Psoas muscle (tissue), 8 donors: Measurements from ENCODE around the gene EBF3. TPM values are rescaled to one million over a fixed set of nuclear protein-coding genes. Genes with fewer than 3 reads are reported as not detected.

Experiments
- ATAC-seq, 4 donors: fragments of 200-7000 bp; cut with Tn5 transposase; one replicate each; pipeline ENCODE4 v1.9.1; 2020; ENCODE audit warnings: moderate library complexity in 3 of 4, mild to moderate bottlenecking in 2 of 4
- DNase-seq, 2 donors: peaks; one replicate each; pipeline ENCODE4 v3.0.0-alpha.2; 2020
- H3K27ac ChIP-seq: fragments of 200-600 bp; one replicate; pipeline ENCODE4 v1.8.0; 2022
- H3K27me3 ChIP-seq, 3 donors: fragments of 200-600 bp in 1 of 3; one replicate each; pipeline versions ENCODE4 v1.6.1 to v1.8.0; 2013 to 2022; ENCODE audit warnings: low read length in 2 of 3, mild to moderate bottlenecking in 2 of 3, moderate library complexity in 1 of 3; ENCODE audit not compliant: insufficient read depth in 3 of 3
- H3K36me3 ChIP-seq, 2 donors: fragments of 200-600 bp in 1 of 2; one replicate each; pipeline versions ENCODE4 v1.6.1 to v1.8.0; 2013 to 2022; ENCODE audit warnings: low read depth in 1 of 2, mild to moderate bottlenecking in 1 of 2, moderate library complexity in 1 of 2; ENCODE audit not compliant: insufficient read depth in 1 of 2
- H3K4me1 ChIP-seq: fragments of 200-600 bp; one replicate; pipeline ENCODE4 v1.8.0; 2022
- H3K4me3 ChIP-seq: fragments of 200-600 bp; one replicate; pipeline ENCODE4 v1.8.0; 2022; ENCODE audit warnings: mild to moderate bottlenecking
- H3K9me3 ChIP-seq: fragments of 200-600 bp; one replicate; pipeline ENCODE4 v1.8.0; 2022
- WGBS, 3 donors: extraction: QIAGEN DNeasy Blood & Tissue Kit; methylation state at CpG; one replicate each; pipeline versions ENCODE4 v1.1.6 to v1.1.7; 2013; 5-methylcytosine and 5-hydroxymethylcytosine counted together
- intact Hi-C, 2 donors: fragments of 100-400 bp; cut with DNase I; formaldehyde crosslinking; loops; one replicate each; pipeline versions ENCODE4 v1.11.0 to v1.14.2; 2022
- polyA plus RNA-seq, 3 donors: library from polyadenylated mRNA; stranded (reverse); fragments of 200-250 nt; gene quantifications; one replicate each; pipeline ENCODE4 v1.2.3, GENCODE V29; 2013
- total RNA-seq, 4 donors: library from RNA; stranded (reverse); fragmentation: NEBNext Ultra II Directional in 2 of 4; extraction: Animal tissue kit (Norgen Biotek cat#: 25700) in 2 of 4; gene quantifications; one replicate each; pipeline versions ENCODE4 v1.2.1 to v1.2.4, GENCODE V29; 2021 to 2023
- TF ChIP-seq, protein P1 (sequence below): fragments of 200-600 bp; IDR thresholded peaks from one replicate; pipeline ENCODE4 v1.8.0; 2022; ENCODE audit warnings: antibody characterized with exemption
- donor health status: healthy with polysubstance abuse.
- donor health status: DM: no; HTN: no; CAD: no; lungs with moderate emphysema.
- donor health status: Bipolar disorder and iron deficiency.
- donor health status: healthy.
- donor health status: DM: yes; HTN: yes; CAD: no.
- donor health status: DM: no; HTN: no; CAD: no.
- donor health status: DM: no; HTN: no; CAD: no.
- donor health status: DM: yes; HTN: yes; CAD: no.

Gene EBF3
- total and polyA plus RNA-seq, 7 donors = 3.2 to 10.1 (median 5.2) TPM

DNA sequence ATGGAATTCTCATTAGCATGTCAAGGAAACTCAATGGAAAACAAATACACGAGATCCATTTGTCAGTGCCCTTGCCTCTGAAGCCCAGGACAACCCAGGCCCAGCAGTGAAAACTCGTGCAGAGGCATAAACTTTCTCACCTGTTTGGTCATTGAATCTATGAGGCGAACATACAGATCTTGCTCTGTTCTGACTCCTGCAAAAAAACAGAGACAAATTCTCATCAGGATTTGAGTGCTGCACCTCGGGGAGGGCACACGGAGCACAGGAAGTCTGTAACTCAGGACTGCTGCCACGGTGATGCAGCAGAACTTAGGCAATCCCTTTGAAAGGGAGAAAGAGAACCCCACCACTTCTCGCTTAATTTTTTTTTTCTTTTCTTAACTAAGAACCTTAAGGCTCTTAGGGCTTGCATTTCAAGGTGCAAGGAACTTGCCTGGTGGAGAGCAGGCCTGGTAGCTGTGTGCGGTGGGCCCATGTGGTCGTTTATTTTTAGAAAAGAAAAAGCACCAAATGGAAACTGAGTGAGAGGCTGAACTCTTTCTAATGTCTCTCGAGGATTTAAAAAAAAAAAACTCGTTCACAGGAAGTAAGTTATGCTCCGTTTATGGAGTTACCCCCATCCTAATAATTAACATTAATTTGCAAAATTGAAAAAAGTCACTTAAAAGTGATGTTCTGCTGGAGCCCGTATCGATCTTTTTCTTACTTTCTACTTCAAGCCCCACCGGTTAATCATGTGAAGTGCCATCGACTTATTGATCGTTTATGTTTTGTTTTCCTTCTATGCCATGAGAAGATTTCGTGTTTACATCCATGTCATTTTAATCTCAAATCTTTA is 1.8 kb downstream of the EBF3 start:
- peak in 2 of 4 donors; percentile 18 to 29 for ATAC-seq
- intact Hi-C loops = no loop called here
- TF ChIP-seq, protein P1, sequence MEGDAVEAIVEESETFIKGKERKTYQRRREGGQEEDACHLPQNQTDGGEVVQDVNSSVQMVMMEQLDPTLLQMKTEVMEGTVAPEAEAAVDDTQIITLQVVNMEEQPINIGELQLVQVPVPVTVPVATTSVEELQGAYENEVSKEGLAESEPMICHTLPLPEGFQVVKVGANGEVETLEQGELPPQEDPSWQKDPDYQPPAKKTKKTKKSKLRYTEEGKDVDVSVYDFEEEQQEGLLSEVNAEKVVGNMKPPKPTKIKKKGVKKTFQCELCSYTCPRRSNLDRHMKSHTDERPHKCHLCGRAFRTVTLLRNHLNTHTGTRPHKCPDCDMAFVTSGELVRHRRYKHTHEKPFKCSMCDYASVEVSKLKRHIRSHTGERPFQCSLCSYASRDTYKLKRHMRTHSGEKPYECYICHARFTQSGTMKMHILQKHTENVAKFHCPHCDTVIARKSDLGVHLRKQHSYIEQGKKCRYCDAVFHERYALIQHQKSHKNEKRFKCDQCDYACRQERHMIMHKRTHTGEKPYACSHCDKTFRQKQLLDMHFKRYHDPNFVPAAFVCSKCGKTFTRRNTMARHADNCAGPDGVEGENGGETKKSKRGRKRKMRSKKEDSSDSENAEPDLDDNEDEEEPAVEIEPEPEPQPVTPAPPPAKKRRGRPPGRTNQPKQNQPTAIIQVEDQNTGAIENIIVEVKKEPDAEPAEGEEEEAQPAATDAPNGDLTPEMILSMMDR = no peak
- DNase-seq = peak; percentile 44 to 66
- no peaks in the 10 kb centered on the region for H3K9me3 ChIP-seq
- H3K4me3 ChIP-seq = peak overlapping the region; percentile 83
- peaks cover 0 to 4% of the 10 kb centered on the region in 2 donors for H3K36me3 ChIP-seq
- peaks cover 12% of the 10 kb centered on the region for H3K4me1 ChIP-seq
- peaks cover 0 to 60% (median 4%) of the 10 kb centered on the region in 3 donors for H3K27me3 ChIP-seq
- 2 to 17% (median 8%) methylated on average over 18 of the region's 18 CpGs for WGBS, 3 donors
- H3K27ac ChIP-seq = peak overlapping the region; percentile 94

DNA sequence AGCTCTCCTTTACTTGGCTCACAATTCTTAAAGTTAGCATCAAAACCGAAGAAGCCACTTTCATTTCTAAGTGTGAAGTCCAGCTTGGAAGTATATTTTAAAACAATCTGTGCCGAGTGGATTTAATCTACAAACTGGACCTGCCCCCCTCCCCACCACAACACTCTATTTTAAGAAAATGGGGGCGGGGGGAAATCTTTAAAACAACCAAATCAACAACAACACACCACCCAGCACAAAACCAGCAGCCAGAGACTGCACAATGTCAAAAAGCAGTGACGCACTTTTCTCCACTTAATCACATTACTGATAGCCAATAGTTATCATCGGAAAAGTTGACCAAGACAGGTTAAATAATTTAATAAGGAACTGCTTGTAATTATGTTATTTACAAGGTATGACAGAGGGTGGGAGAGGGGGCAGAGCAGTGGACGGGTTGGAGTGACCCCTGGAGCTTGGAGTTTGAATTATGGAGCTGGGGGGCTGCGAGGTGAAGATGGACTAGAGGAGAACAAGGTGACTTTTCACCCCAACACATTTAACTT is 2.8 kb downstream of the EBF3 start:
- Histone ChIP-seq H3K27ac (peak overlapping the region; percentile 94), H3K27me3 (peaks cover 0 to 50% (median 4%) of the 10 kb centered on the region in 3 donors), H3K4me3 (peak overlapping the region; percentile 83), H3K9me3 (no peaks in the 10 kb centered on the region), H3K36me3 (peaks cover 0 to 4% of the 10 kb centered on the region in 2 donors), H3K4me1 (peaks cover 21% of the 10 kb centered on the region)
- intact Hi-C loops = no loop called here
- no peak for ATAC-seq
- DNase-seq = no peak
- WGBS, 3 donors = 5 to 23% (median 12%) methylated on average over 7 of the region's 7 CpGs
- TF ChIP-seq, protein P1 = no peak

DNA sequence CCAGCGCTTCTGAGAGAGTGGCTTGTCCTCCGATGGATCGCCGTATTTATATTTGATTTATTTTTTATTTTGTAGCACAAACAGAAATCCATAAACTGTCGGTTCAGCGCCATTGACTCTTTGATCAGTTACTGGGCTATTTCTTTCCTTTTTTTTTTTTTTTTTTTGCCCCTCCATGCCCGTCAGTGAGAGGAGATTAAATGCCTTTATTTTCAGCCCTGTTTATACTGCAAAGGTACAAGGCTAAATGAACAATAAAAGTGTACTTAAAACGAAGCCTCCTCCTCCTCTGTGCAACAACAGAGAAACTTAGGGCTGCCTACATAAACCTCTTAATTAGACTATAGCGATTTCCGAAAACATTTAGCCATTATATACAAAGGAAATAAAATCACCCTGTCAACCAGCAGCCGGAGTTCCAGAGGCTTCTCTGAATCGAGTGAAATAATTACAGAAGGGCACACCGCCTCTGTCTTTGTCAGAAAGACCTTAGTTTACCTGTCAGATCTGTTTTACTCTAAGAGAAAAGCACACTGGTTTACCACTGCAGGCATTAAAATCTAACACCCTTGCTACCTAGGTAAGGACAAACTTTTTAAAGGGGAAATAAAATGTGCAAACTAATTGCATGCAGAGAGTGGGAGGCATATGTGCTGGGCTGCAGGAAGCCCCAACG is 3.5 kb downstream of the EBF3 start:
- peaks cover 0 to 48% (median 4%) of the 10 kb centered on the region in 3 donors for H3K27me3 ChIP-seq
- ATAC-seq (no peak), DNase-seq (no peak)
- TF ChIP-seq, protein P1 = no peak
- peak overlapping the region; percentile 94 for H3K27ac ChIP-seq
- 6 to 18% (median 11%) methylated on average over 14 of the region's 14 CpGs for WGBS, 3 donors
- H3K9me3 ChIP-seq = no peaks in the 10 kb centered on the region
- peaks cover 26% of the 10 kb centered on the region for H3K4me1 ChIP-seq
- peak overlapping the region; percentile 83 for H3K4me3 ChIP-seq
- H3K36me3 ChIP-seq = peaks cover 0 to 4% of the 10 kb centered on the region in 2 donors
- intact Hi-C loops = no loop called here

DNA sequence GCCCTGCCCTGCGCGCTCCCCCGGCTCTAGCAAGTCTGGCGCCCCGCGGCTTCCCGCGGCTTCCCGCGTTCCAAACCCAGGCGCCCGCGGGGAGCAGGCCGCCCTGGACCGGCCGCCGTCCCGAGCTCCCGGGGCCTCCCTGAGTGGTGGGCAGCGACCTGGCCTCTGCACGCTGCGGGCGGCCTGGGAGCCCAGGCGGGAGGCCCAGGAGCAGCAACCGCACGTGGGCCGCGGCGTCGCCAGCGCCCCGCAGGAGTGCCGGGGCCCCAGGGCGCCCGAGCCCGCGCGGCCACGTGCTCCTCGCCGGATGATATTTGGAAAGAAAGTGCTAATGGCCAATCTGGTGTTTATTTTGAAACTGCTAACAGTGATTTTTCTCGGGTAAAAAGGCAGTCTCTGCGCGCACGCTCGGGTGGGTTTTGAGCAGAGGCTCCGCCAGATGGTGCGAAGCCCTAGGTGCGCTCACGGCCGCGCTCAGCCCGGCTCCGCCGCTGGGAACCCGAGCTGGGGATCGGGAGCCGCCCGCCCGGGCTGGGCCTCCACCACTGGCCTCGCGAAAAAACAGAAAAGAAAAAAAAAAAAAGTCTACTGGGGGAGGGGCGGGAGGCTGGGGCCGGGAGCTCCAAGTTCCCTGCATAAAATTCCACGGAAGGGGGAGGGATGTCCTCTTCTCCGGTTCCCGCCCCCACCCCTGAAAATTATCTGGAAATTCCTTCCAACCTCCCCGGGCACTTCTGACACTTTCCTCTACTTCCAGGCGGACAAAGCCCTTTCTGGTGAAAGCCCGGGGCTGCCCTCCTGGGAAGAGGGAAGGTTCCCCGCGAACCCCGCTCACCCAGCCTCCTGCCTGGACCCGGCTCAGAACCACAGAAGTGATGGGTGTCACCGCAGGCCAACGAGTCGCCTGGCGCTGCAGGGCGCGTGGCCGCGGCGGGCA is 4.3 kb downstream of the EBF3 start:
- TF ChIP-seq, protein P1 = no peak
- ATAC-seq = no peak
- H3K9me3 ChIP-seq = no peaks in the 10 kb centered on the region
- H3K4me3 ChIP-seq = peak overlapping the region; percentile 83
- intact Hi-C loops = loop anchor here (2.0 to 5.0 kb wide), 3 partner anchors 71 to 928 kb away; no protein-coding TSS in a partner anchor
- peaks cover 0 to 4% of the 10 kb centered on the region in 2 donors for H3K36me3 ChIP-seq
- H3K27ac ChIP-seq = peak overlapping the region; percentile 94
- WGBS, 3 donors = 2 to 13% (median 3%) methylated on average over 65 to 83 of the region's 83 CpGs
- peaks cover 34% of the 10 kb centered on the region for H3K4me1 ChIP-seq
- peaks cover 0 to 42% (median 1%) of the 10 kb centered on the region in 3 donors for H3K27me3 ChIP-seq
- DNase-seq = peak in 1 of 2 donors; percentile 66
